ENCODE results near the gene CST7. TPM values are rescaled to one million over a fixed set of nuclear protein-coding genes. Genes with fewer than 3 reads are reported as not detected.
"Not testable (repeated sequence)": the region's sequence is repeated elsewhere in the genome, so short reads cannot be mapped to it uniquely, and the experiment has no call there.

Gene CST7
- total and polyA plus RNA-seq, 2 donors (not counting 3 experiments of a cell fraction or from before 2014, with no cell fraction given): not detected

GRCh38 chr20:25000268-25000801 lies 51.3 kb downstream of the CST7 start:
- ChIA-PET CTCF (interaction anchor here (1.0 kb wide), 1 partner anchor 399 kb away, joined by 3 read pairs; no protein-coding TSS in a partner anchor), POLR2A (no interaction called here)
- Histone ChIP-seq H3K9ac (replicated peaks; ENCODE audit: extremely low read depth, insufficient read depth, low read length) (no peak overlapping the region), H4K20me1 (replicated peaks; ENCODE audit: control insufficient read depth, extremely low read depth, insufficient read depth, low read length) (no peaks in the 10 kb centered on the region), H3K9me3 (replicated peaks; ENCODE audit: control insufficient read depth, insufficient read depth, low read length) (no peaks in the 10 kb centered on the region), H3K36me3 (ENCODE audit: control insufficient read depth in 2 of 2, extremely low read depth in 1 of 2, insufficient read depth in 2 of 2, low read length in 2 of 2) (no peaks in the 10 kb centered on the region), H3K79me2 (ENCODE audit: control insufficient read depth, insufficient read depth, low read length) (no peaks in the 10 kb centered on the region), H3K9me1 (replicated peaks; ENCODE audit: control insufficient read depth, extremely low read depth, insufficient read depth, low read length) (no peaks in the 10 kb centered on the region), H3K27me3 (ENCODE audit: control insufficient read depth in 2 of 2, insufficient read depth in 2 of 2, low read length in 2 of 2) (peaks cover 0 to 12% of the 10 kb centered on the region in 2 experiments), H3K4me1 (ENCODE audit: control insufficient read depth, extremely low read depth, insufficient read depth, low read length) (no peaks in the 10 kb centered on the region), H3K4me2 (ENCODE audit: insufficient read depth, low read length) (no peak overlapping the region), H3K4me3 (replicated peaks in 1 of 3; ENCODE audit: insufficient read depth in 1 of 3, low read depth in 1 of 3, low read length in 3 of 3) (no peak overlapping the region), H3K27ac (ENCODE audit: insufficient read depth, low read depth, low read length) (no peak overlapping the region), H2AFZ (ENCODE audit: low read depth, low read length) (no peak overlapping the region)
- TF ChIP-seq POLR2A (IDR thresholded peaks at IDR 0.05; ENCODE audit: low read depth, low read length) (no peak), MYC (IDR thresholded peaks at IDR 0.05; ENCODE audit: low read depth, low read length) (no peak), GATA2 (IDR thresholded peaks at IDR 0.05; ENCODE audit: insufficient read depth, insufficient read length, low read depth, low read length) (no peak), MAX (IDR thresholded peaks at IDR 0.05; ENCODE audit: insufficient read depth, insufficient read length) (no peak), EZH2 (IDR thresholded peaks at IDR 0.05; ENCODE audit: borderline replicate concordance, low read depth, low read length, severe bottlenecking) (no peak), FOS (IDR thresholded peaks at IDR 0.05; ENCODE audit: borderline replicate concordance, insufficient read depth, low read length) (no peak), JUN (IDR thresholded peaks at IDR 0.05; ENCODE audit: borderline replicate concordance, insufficient read depth, insufficient read length, low read depth) (no peak)
- FAIRE-seq (no peak), DNase-seq (ENCODE audit: low read depth, low spot score) (peak; percentile 5)
- dilution Hi-C loops (cut with MboI; ENCODE audit: extremely low pct_ligation_motif_present, low sequenced_read_pairs) (no loop called here), intact Hi-C loops (cut with micrococcal nuclease) (no loop called here)
- no TSS peak for BruUV-seq (replicated peaks)

- H2AFZ ChIP-seq (ENCODE audit: low read depth, low read length); dilution Hi-C loops (cut with MboI; ENCODE audit: extremely low pct_ligation_motif_present, low sequenced_read_pairs); DNase-seq (ENCODE audit: low read depth, low spot score); H3K9me3 ChIP-seq (replicated peaks; ENCODE audit: control insufficient read depth, insufficient read depth, low read length); FAIRE-seq; intact Hi-C loops (cut with micrococcal nuclease); H3K4me2 ChIP-seq (ENCODE audit: insufficient read depth, low read length); H3K4me1 ChIP-seq (ENCODE audit: control insufficient read depth, extremely low read depth, insufficient read depth, low read length); H3K27ac ChIP-seq (ENCODE audit: insufficient read depth, low read depth, low read length); H3K9ac ChIP-seq (replicated peaks; ENCODE audit: extremely low read depth, insufficient read depth, low read length); H3K36me3 ChIP-seq (ENCODE audit: control insufficient read depth in 2 of 2, extremely low read depth in 1 of 2, insufficient read depth in 2 of 2, low read length in 2 of 2); H3K9me1 ChIP-seq (replicated peaks; ENCODE audit: control insufficient read depth, extremely low read depth, insufficient read depth, low read length); BruUV-seq (replicated peaks); POLR2A ChIA-PET; H3K4me3 ChIP-seq (replicated peaks in 1 of 3; ENCODE audit: insufficient read depth in 1 of 3, low read depth in 1 of 3, low read length in 3 of 3); CTCF ChIA-PET; H4K20me1 ChIP-seq (replicated peaks; ENCODE audit: control insufficient read depth, extremely low read depth, insufficient read depth, low read length); H3K79me2 ChIP-seq (ENCODE audit: control insufficient read depth, insufficient read depth, low read length): not testable (repeated sequence)
- H3K27me3 ChIP-seq (ENCODE audit: control insufficient read depth in 2 of 2, insufficient read depth in 2 of 2, low read length in 2 of 2): peaks cover 0 to 12% of the 10 kb centered on the region in 2 experiments
Measured at GRCh38 chr20:25001323-25001722, 52.3 kb downstream of the CST7 start.

Measured in endothelial cell of umbilical vein (primary cell).